B cell (primary cell): ENCODE results near the gene CFAP251. TPM values are rescaled to one million over a fixed set of nuclear protein-coding genes. Genes with fewer than 3 reads are reported as not detected.

Source experiments
- ATAC-seq: fragments of 200-7000 bp; cut with Tn5 transposase; one replicate; pipeline ENCODE4 v1.10.0; 2021; ENCODE audit warnings: low read depth, mild to moderate bottlenecking, moderate number of reproducible peaks, moderate library complexity
- CTCF ChIA-PET: fragments of 350-600 bp; sonication (Branson Sonifier 250); formaldehyde crosslinking; loops from one replicate; lab custom pipeline; 2021; ENCODE audit warnings: antibody characterized with exemption, inconsistent platforms; lab: Charles Lee
- POLR2A ChIA-PET: fragments of 350-600 bp; sonication (Branson Sonifier 250); formaldehyde crosslinking; loops from one replicate; lab custom pipeline; 2021; ENCODE audit warnings: antibody characterized with exemption; lab: Charles Lee
- DNase-seq: peaks from one replicate; pipeline ENCODE4 v3.0.0; 2013
- H2AFZ ChIP-seq: 2 replicates; pipeline ENCODE4 v1.6.1; 2012; ENCODE audit warnings: mild to moderate bottlenecking, low read depth, low read length; ENCODE audit not compliant: insufficient read depth, poor library complexity, severe bottlenecking
- H3K27ac ChIP-seq, 2 donors: 1 replicate in 1 of 2; 2 replicates in 1 of 2; pipeline ENCODE4 v1.5.1; 2012 to 2013; ENCODE audit warnings: low read length in 2 of 2, mild to moderate bottlenecking in 2 of 2, moderate library complexity in 1 of 2
- H3K27me3 ChIP-seq, 4 experiments: fragments of 200-600 bp in 1 of 4; sonication (generic) in 1 of 4; replicated peaks in 1 of 4; 1 replicate in 2 of 4; 2 replicates in 2 of 4; pipeline versions ENCODE4 v1.6.1 to v1.7.0; 2013 to 2016; ENCODE audit warnings: low read length in 3 of 4, mild to moderate bottlenecking in 2 of 4, mixed read lengths in 1 of 4, moderate library complexity in 1 of 4; ENCODE audit not compliant: insufficient read depth in 4 of 4, control insufficient read depth in 3 of 4; ENCODE audit errors: control extremely low read depth in 1 of 4
- H3K36me3 ChIP-seq, 2 experiments: replicated peaks in 1 of 2; 1 replicate in 1 of 2; 2 replicates in 1 of 2; pipeline versions ENCODE4 v1.6.1 to v1.7.1; 2013; ENCODE audit warnings: low read length in 1 of 2; ENCODE audit not compliant: insufficient read depth in 2 of 2, control insufficient read depth in 1 of 2; ENCODE audit errors: control extremely low read depth in 1 of 2, extremely low read depth in 1 of 2
- H3K4me1 ChIP-seq, 2 donors: fragments of 200-600 bp in 1 of 2; sonication (generic) in 1 of 2; 1 replicate in 1 of 2; 2 replicates in 1 of 2; pipeline versions ENCODE4 v1.5.1 to v1.6.1; 2013 to 2017; ENCODE audit warnings: low read length in 2 of 2; ENCODE audit not compliant: control insufficient read depth in 2 of 2, insufficient read depth in 2 of 2
- H3K4me2 ChIP-seq: replicated peaks from 2 replicates; pipeline ENCODE3; 2012; ENCODE audit warnings: mild to moderate bottlenecking, low read depth, low read length; ENCODE audit not compliant: poor library complexity, severe bottlenecking
- H3K4me3 ChIP-seq, 5 experiments: fragments of 200-600 bp in 1 of 5; sonication (generic) in 1 of 5; 1 replicate in 3 of 5; 2 replicates in 2 of 5; pipeline versions ENCODE4 v1.5.1 to v1.7.0; 2011 to 2016; ENCODE audit warnings: low read length in 4 of 5, mild to moderate bottlenecking in 4 of 5, low read depth in 2 of 5, control low read depth in 1 of 5, moderate library complexity in 1 of 5; ENCODE audit not compliant: insufficient read depth in 1 of 5; ENCODE audit errors: control extremely low read depth in 1 of 5, extremely low read depth in 1 of 5
- H3K79me2 ChIP-seq: fragments of 200-600 bp; sonication (generic); one replicate; pipeline ENCODE4 v1.6.0; 2016; ENCODE audit warnings: low read length; ENCODE audit not compliant: control insufficient read depth, insufficient read depth
- H3K9ac ChIP-seq: fragments of 200-600 bp; sonication (generic); 2 replicates; pipeline ENCODE4 v1.6.1; 2017; ENCODE audit warnings: mild to moderate bottlenecking, low read length, moderate library complexity
- H3K9me3 ChIP-seq, 3 donors: one replicate each; pipeline versions ENCODE4 v1.6.1 to v1.7.1; 2013; ENCODE audit warnings: low read length in 2 of 3; ENCODE audit not compliant: control insufficient read depth in 2 of 3, insufficient read depth in 1 of 3; ENCODE audit errors: control extremely low read depth in 1 of 3
- H4K20me1 ChIP-seq: 2 replicates; pipeline ENCODE4 v1.6.0; 2012; ENCODE audit warnings: mild to moderate bottlenecking, low read length; ENCODE audit not compliant: insufficient read depth, control insufficient read depth, poor library complexity, severe bottlenecking
- H3K27ac Mint-ChIP-seq: one replicate; pipeline ENCODE4 v1.8.0; 2021; ENCODE audit warnings: mixed read lengths
- H3K27me3 Mint-ChIP-seq: one replicate; pipeline ENCODE4 v1.8.0; 2021; ENCODE audit warnings: mixed read lengths
- H3K4me1 Mint-ChIP-seq: one replicate; pipeline ENCODE4 v1.8.0; 2021; ENCODE audit warnings: mixed read lengths
- H3K4me3 Mint-ChIP-seq: one replicate; pipeline ENCODE4 v1.8.0; 2021; ENCODE audit warnings: mixed read lengths
- H3K9me3 Mint-ChIP-seq: one replicate; pipeline ENCODE4 v1.8.0; 2022; ENCODE audit warnings: mixed read lengths; ENCODE audit not compliant: insufficient read depth
- EZH2 ChIP-seq: IDR thresholded peaks from 2 replicates; pipeline ENCODE4 v1.6.1; 2012; ENCODE audit warnings: borderline replicate concordance, low read depth, mild to moderate bottlenecking, moderate library complexity, low read length; ENCODE audit not compliant: insufficient read depth, poor library complexity, severe bottlenecking
- WGBS: methylation state at CpG from one replicate; pipeline ENCODE4 v1.1.5; 2013; ENCODE audit warnings: missing lambda C conversion rate; ENCODE audit not compliant: insufficient coverage; 5-methylcytosine and 5-hydroxymethylcytosine counted together
- intact Hi-C: fragments of 100-400 bp; cut with micrococcal nuclease; formaldehyde crosslinking; loops from one replicate; pipeline ENCODE4 v1.10.0; 2022
- polyA plus RNA-seq: library from polyadenylated mRNA; depleted of rRNA; stranded (reverse); fragments of >200 nt; gene quantifications from 2 replicates; pipeline ENCODE4 v1.2.3, GENCODE V29; 2012
- total RNA-seq, 2 donors: library from RNA; stranded (reverse); fragments of 120-200 nt in 1 of 2; gene quantifications; 1 replicate in 1 of 2; 2 replicates in 1 of 2; pipeline versions ENCODE4 v1.2.3 to v1.2.4, GENCODE V29; 2013 to 2022
- TF ChIP-seq, protein P1 (sequence below): fragments of 200-600 bp; IDR thresholded peaks from one replicate; pipeline ENCODE4 v1.8.0; 2022; ENCODE audit warnings: antibody characterized with exemption, mild to moderate bottlenecking

CFAP251 gene
- total and polyA plus RNA-seq, 2 donors (not counting 1 experiment from before 2014, with no cell fraction given) = 0.22 to 1.6 TPM

DNA sequence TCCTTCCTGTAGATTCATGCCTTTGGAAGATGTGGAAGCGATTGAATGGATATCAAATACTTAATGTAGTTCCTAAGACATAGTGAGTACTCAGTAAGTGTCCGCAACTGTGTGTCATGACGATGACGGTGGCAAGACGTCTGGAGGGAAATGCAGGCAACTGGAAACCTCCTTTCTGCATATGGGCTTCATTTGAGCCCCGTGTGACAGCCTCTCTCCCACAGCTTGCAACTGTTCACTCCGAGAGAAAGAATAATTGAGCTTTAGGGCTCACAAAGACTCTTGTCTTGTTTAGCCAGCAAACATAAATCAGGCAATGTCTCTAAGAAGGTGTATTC, 6.9 kb downstream of the CFAP251 start:
- no peaks in the 10 kb centered on the region for H3K27me3 Mint-ChIP-seq
- Histone ChIP-seq H3K4me2 (no peak overlapping the region), H3K4me3 (no peak overlapping the region), H3K79me2 (no peaks in the 10 kb centered on the region), H3K9me3 (no peaks in the 10 kb centered on the region), H3K36me3 (no peaks in the 10 kb centered on the region), H3K27me3 (no peaks in the 10 kb centered on the region), H3K9ac (no peak overlapping the region), H2AFZ (no peak overlapping the region), H4K20me1 (no peaks in the 10 kb centered on the region), H3K27ac (no peak overlapping the region), H3K4me1 (peaks cover 15 to 18% of the 10 kb centered on the region in 2 donors)
- ATAC-seq = no peak
- H3K4me3 Mint-ChIP-seq = no peak overlapping the region
- no peak for DNase-seq
- ChIA-PET POLR2A (no interaction called here), CTCF (interaction anchor here (0.6 kb wide), 1 partner anchor 373 kb away, joined by 3 read pairs; no protein-coding TSS in a partner anchor)
- H3K27ac Mint-ChIP-seq = no peak overlapping the region
- no peak for TF ChIP-seq EZH2
- TF ChIP-seq, protein P1, sequence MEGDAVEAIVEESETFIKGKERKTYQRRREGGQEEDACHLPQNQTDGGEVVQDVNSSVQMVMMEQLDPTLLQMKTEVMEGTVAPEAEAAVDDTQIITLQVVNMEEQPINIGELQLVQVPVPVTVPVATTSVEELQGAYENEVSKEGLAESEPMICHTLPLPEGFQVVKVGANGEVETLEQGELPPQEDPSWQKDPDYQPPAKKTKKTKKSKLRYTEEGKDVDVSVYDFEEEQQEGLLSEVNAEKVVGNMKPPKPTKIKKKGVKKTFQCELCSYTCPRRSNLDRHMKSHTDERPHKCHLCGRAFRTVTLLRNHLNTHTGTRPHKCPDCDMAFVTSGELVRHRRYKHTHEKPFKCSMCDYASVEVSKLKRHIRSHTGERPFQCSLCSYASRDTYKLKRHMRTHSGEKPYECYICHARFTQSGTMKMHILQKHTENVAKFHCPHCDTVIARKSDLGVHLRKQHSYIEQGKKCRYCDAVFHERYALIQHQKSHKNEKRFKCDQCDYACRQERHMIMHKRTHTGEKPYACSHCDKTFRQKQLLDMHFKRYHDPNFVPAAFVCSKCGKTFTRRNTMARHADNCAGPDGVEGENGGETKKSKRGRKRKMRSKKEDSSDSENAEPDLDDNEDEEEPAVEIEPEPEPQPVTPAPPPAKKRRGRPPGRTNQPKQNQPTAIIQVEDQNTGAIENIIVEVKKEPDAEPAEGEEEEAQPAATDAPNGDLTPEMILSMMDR = no peak
- no peaks in the 10 kb centered on the region for H3K9me3 Mint-ChIP-seq
- H3K4me1 Mint-ChIP-seq = peaks cover 19% of the 10 kb centered on the region
- intact Hi-C loops = no loop called here
- 89% methylated on average over 5 of the region's 7 CpGs for WGBS

- H3K9ac ChIP-seq = no peak overlapping the region
- H3K27me3 ChIP-seq = no peaks in the 10 kb centered on the region
- peaks cover 28% of the 10 kb centered on the region for H3K4me1 Mint-ChIP-seq
- CTCF ChIA-PET = interaction anchor here (0.7 to 1.1 kb wide), 3 partner anchors 9 to 79 kb away, joined by 3 to 4 read pairs (median 4); partner anchors contain the start of gene CFAP251
- intact Hi-C loops = no loop called here
- H3K9me3 Mint-ChIP-seq = no peaks in the 10 kb centered on the region
- peak; percentile 79 for DNase-seq
- peak overlapping the region in 1 of 5 experiments; percentile 1 for H3K4me3 ChIP-seq
- H3K79me2 ChIP-seq = no peaks in the 10 kb centered on the region
- H3K27me3 Mint-ChIP-seq = no peaks in the 10 kb centered on the region
- POLR2A ChIA-PET = no interaction called here
- peak overlapping the region; percentile 78 for H3K27ac Mint-ChIP-seq
- H3K4me3 Mint-ChIP-seq = peak overlapping the region; percentile 57
- TF ChIP-seq, protein P1 = no peak
- TF ChIP-seq EZH2 = no peak
- H3K4me1 ChIP-seq = peaks cover 24 to 28% of the 10 kb centered on the region in 2 donors
- no peak overlapping the region for H3K27ac ChIP-seq
- no peaks in the 10 kb centered on the region for H3K9me3 ChIP-seq
- peak; percentile 73 for ATAC-seq
- WGBS = 28% methylated on average over 5 of the region's 7 CpGs
- peak overlapping the region; percentile 45 for H3K4me2 ChIP-seq
- H4K20me1 ChIP-seq = no peaks in the 10 kb centered on the region
- no peaks in the 10 kb centered on the region for H3K36me3 ChIP-seq
- H2AFZ ChIP-seq = no peak overlapping the region
Observed at GRCh38 chr12:121926874-121927706, 8.7 kb downstream of the CFAP251 start.
